Erythroblast (primary cell): ENCODE data around the gene GTPBP4.

Source experiments
- GATA1 ChIP-seq: IDR thresholded peaks from 2 replicates; pipeline ENCODE4 v1.6.1; 2011; ENCODE audit warnings: low read depth, mild to moderate bottlenecking, control low read depth, low read length, moderate library complexity
- POLR2A ChIP-seq: IDR thresholded peaks from 2 replicates; pipeline ENCODE4 v1.6.1; 2011; ENCODE audit warnings: mild to moderate bottlenecking, low read length

DNA sequence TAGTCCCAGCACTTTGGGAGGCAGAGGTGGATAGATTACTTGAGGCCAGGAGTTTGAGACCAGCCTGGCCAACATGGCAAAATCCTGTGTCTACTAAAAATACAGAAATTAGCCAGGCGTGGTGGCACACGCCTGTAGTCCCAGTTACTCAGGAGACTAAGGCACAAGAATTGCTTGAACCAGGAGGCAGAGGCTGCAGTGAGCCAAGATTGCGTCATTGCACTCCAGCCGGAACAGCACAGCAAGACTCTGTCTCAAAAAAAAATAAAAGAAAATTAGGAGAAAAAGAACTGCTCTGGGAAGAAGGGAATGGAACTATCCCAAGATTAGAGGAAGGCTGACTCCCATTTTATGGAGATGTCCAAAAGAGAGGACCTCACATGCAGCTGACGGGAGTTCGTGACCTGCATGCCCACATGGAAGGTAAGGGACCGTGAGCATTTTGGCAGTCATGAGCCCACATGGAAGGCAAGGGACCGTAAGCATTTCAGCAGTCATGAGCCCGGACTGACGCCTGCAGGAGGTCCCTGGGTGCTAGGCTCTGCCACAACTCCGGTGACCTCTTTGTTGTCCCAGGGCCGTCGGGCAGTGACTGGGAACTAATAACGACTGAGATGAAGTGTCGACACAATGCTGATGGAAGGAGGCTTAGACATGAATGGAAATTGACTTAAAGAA, 18.6 kb upstream of the GTPBP4 start:
- no peak for TF ChIP-seq POLR2A
- TF ChIP-seq GATA1: no peak
